ENCODE results near the gene HDAC1.

Gene HDAC1

GRCh38 chr1:32364836-32365235 is 73.0 kb downstream of the HDAC1 start:
- ATAC-seq (ENCODE audit: insufficient read depth, low read depth) = no peak
- Histone ChIP-seq H3K9ac (ENCODE audit: low read depth, low read length) (no peak overlapping the region), H3K27me3 (ENCODE audit: insufficient read depth, low read length, poor library complexity) (no peaks in the 10 kb centered on the region), H3K27ac (ENCODE audit: low read length) (no peak overlapping the region), H3K9me3 (ENCODE audit: insufficient read depth, low read length, severe bottlenecking) (no peaks in the 10 kb centered on the region), H3K4me1 (ENCODE audit: insufficient read depth, low read length) (no peaks in the 10 kb centered on the region), H4K20me1 (ENCODE audit: insufficient read depth, low read length) (peaks cover 4% of the 10 kb centered on the region; the same call in 1 of the 2 replicates), H3K36me3 (ENCODE audit: insufficient read depth, low read length) (peaks cover 70% of the 10 kb centered on the region), H3K4me3 (ENCODE audit: low read depth in 1 of 2, low read length in 2 of 2) (no peak overlapping the region), H3K4me2 (ENCODE audit: insufficient read depth, low read length) (no peak overlapping the region), H2AFZ (ENCODE audit: low read depth, low read length) (no peak overlapping the region), H3K79me2 (ENCODE audit: insufficient read depth, low read length) (no peaks in the 10 kb centered on the region)
- no peak for DNase-seq
- no peak for TF ChIP-seq EZH2 (IDR thresholded peaks at IDR 0.05; ENCODE audit: borderline replicate concordance, low read depth, low read length, severe bottlenecking)
- no peak for TF ChIP-seq CTCF (IDR thresholded peaks at IDR 0.05; ENCODE audit: borderline replicate concordance, extremely low read depth, low read length, poor library complexity, severe bottlenecking)

GRCh38 chr1:32365445-32365844 is 73.6 kb downstream of the HDAC1 start:
- H3K4me3 ChIP-seq (ENCODE audit: low read depth in 1 of 2, low read length in 2 of 2) = no peak overlapping the region
- peaks cover 70% of the 10 kb centered on the region for H3K36me3 ChIP-seq (ENCODE audit: insufficient read depth, low read length)
- TF ChIP-seq CTCF (IDR thresholded peaks at IDR 0.05; ENCODE audit: borderline replicate concordance, extremely low read depth, low read length, poor library complexity, severe bottlenecking) (no peak), EZH2 (IDR thresholded peaks at IDR 0.05; ENCODE audit: borderline replicate concordance, low read depth, low read length, severe bottlenecking) (no peak)
- H3K27ac ChIP-seq (ENCODE audit: low read length) = no peak overlapping the region
- no peak overlapping the region for H3K4me2 ChIP-seq (ENCODE audit: insufficient read depth, low read length)
- no peaks in the 10 kb centered on the region for H3K4me1 ChIP-seq (ENCODE audit: insufficient read depth, low read length)
- H4K20me1 ChIP-seq (ENCODE audit: insufficient read depth, low read length) = peaks cover 4% of the 10 kb centered on the region; the same call in 1 of the 2 replicates
- H3K9ac ChIP-seq (ENCODE audit: low read depth, low read length) = no peak overlapping the region
- H3K9me3 ChIP-seq (ENCODE audit: insufficient read depth, low read length, severe bottlenecking) = no peaks in the 10 kb centered on the region
- no peaks in the 10 kb centered on the region for H3K79me2 ChIP-seq (ENCODE audit: insufficient read depth, low read length)
- no peak for ATAC-seq (ENCODE audit: insufficient read depth, low read depth)
- no peaks in the 10 kb centered on the region for H3K27me3 ChIP-seq (ENCODE audit: insufficient read depth, low read length, poor library complexity)
- no peak overlapping the region for H2AFZ ChIP-seq (ENCODE audit: low read depth, low read length)
- DNase-seq = no peak

GRCh38 chr1:32367912-32368635 is 76.2 kb downstream of the HDAC1 start:
- peaks cover 70% of the 10 kb centered on the region for H3K36me3 ChIP-seq (ENCODE audit: insufficient read depth, low read length)
- H4K20me1 ChIP-seq (ENCODE audit: insufficient read depth, low read length) = 0 out of 2 replicates have a peak, but pooled peaks cover 4% of the 10 kb centered on the region
- DNase-seq (no peak), ATAC-seq (ENCODE audit: insufficient read depth, low read depth) (no peak)
- TF ChIP-seq EZH2 (IDR thresholded peaks at IDR 0.05; ENCODE audit: borderline replicate concordance, low read depth, low read length, severe bottlenecking) = no peak
- TF ChIP-seq CTCF (IDR thresholded peaks at IDR 0.05; ENCODE audit: borderline replicate concordance, extremely low read depth, low read length, poor library complexity, severe bottlenecking) = no peak
- no peaks in the 10 kb centered on the region for H3K9me3 ChIP-seq (ENCODE audit: insufficient read depth, low read length, severe bottlenecking)
- no peak overlapping the region for H3K27ac ChIP-seq (ENCODE audit: low read length)
- no peak overlapping the region for H3K9ac ChIP-seq (ENCODE audit: low read depth, low read length)
- H3K27me3 ChIP-seq (ENCODE audit: insufficient read depth, low read length, poor library complexity) = no peaks in the 10 kb centered on the region
- H3K4me3 ChIP-seq (ENCODE audit: low read depth in 1 of 2, low read length in 2 of 2) = no peak overlapping the region
- no peaks in the 10 kb centered on the region for H3K79me2 ChIP-seq (ENCODE audit: insufficient read depth, low read length)
- H2AFZ ChIP-seq (ENCODE audit: low read depth, low read length) = no peak overlapping the region
- H3K4me1 ChIP-seq (ENCODE audit: insufficient read depth, low read length) = peaks cover 12% of the 10 kb centered on the region
- H3K4me2 ChIP-seq (ENCODE audit: insufficient read depth, low read length) = no peak overlapping the region

Measured in DND-41 (cell line).